T-cell (primary cell): Measurements from ENCODE around the gene PDLIM4. TPM values are rescaled to one million over a fixed set of nuclear protein-coding genes. Genes with fewer than 3 reads are reported as not detected.

ENCODE experiments used
- ATAC-seq, 4 experiments: fragments of 200-7000 bp in 3 of 4; fragments of 150-1000 bp in 1 of 4; cut with Tn5 transposase; replicated peaks in 1 of 4; 1 replicate in 3 of 4; 2 replicates in 1 of 4; pipeline ENCODE4 v1.10.0; 2021; ENCODE audit warnings: moderate library complexity in 3 of 4, mild to moderate bottlenecking in 2 of 4, moderate number of reproducible peaks in 1 of 4
- CTCF ChIA-PET, 2 donors: fragments of 300-600 bp; sonication (Branson Sonifier 250); formaldehyde crosslinking; loops; one replicate each; lab custom pipeline; 2022; ENCODE audit warnings: antibody characterized with exemption in 2 of 2; lab: Charles Lee
- POLR2A ChIA-PET, 2 donors: fragments of 300-600 bp; sonication (Branson Sonifier 250); formaldehyde crosslinking; loops; one replicate each; lab custom pipeline; 2022; ENCODE audit warnings: antibody characterized with exemption in 2 of 2; lab: Charles Lee
- DNase-seq, 35 experiments: peaks; one replicate each; pipeline versions ENCODE4 v3.0.0 to v3.0.0-alpha.2; 2013 to 2023
- H3K27ac ChIP-seq: one replicate; pipeline ENCODE4 v1.5.1; 2013; ENCODE audit warnings: low read length
- H3K27me3 ChIP-seq, 2 experiments: replicated peaks in 1 of 2; 1 replicate in 1 of 2; 2 replicates in 1 of 2; pipeline versions ENCODE4 v1.6.1 to v1.7.0; 2013; ENCODE audit warnings: low read length in 1 of 2, mixed read lengths in 1 of 2; ENCODE audit not compliant: control insufficient read depth in 2 of 2, insufficient read depth in 2 of 2; ENCODE audit errors: extremely low read depth in 1 of 2
- H3K36me3 ChIP-seq, 2 donors: 1 replicate in 1 of 2; 2 replicates in 1 of 2; pipeline versions ENCODE4 v1.6.1 to v1.7.0; 2013; ENCODE audit warnings: low read length in 1 of 2; ENCODE audit not compliant: control insufficient read depth in 2 of 2, insufficient read depth in 1 of 2; ENCODE audit errors: extremely low read depth in 1 of 2
- H3K4me1 ChIP-seq, 2 experiments: 1 replicate in 1 of 2; 2 replicates in 1 of 2; pipeline versions ENCODE4 v1.6.1 to v1.7.0; 2013; ENCODE audit warnings: low read length in 2 of 2, mixed read lengths in 1 of 2; ENCODE audit not compliant: insufficient read depth in 2 of 2, control insufficient read depth in 1 of 2; ENCODE audit errors: extremely low read depth in 1 of 2
- H3K4me3 ChIP-seq, 2 donors: 1 replicate in 1 of 2; 2 replicates in 1 of 2; pipeline versions ENCODE4 v1.5.1 to v1.7.0; 2013; ENCODE audit warnings: mild to moderate bottlenecking in 2 of 2, low read length in 1 of 2, moderate library complexity in 1 of 2; ENCODE audit not compliant: control insufficient read depth in 1 of 2; ENCODE audit errors: extremely low read depth in 1 of 2
- H3K9me3 ChIP-seq: 2 replicates; pipeline ENCODE4 v1.7.0; 2013
- H3K27ac Mint-ChIP-seq, 2 donors: one replicate each; pipeline ENCODE4 v1.8.0; 2020 to 2021; ENCODE audit warnings: mild to moderate bottlenecking in 2 of 2, mixed read lengths in 2 of 2
- H3K27me3 Mint-ChIP-seq, 2 donors: one replicate each; pipeline ENCODE4 v1.8.0; 2021 to 2022; ENCODE audit warnings: mixed read lengths in 2 of 2
- H3K36me3 Mint-ChIP-seq: one replicate; pipeline ENCODE4 v1.8.0; 2021; ENCODE audit warnings: mixed read lengths
- H3K4me1 Mint-ChIP-seq, 3 donors: one replicate each; pipeline ENCODE4 v1.8.0; 2020 to 2022; ENCODE audit warnings: mixed read lengths in 3 of 3, mild to moderate bottlenecking in 1 of 3
- H3K4me3 Mint-ChIP-seq, 3 donors: one replicate each; pipeline ENCODE4 v1.8.0; 2020 to 2022; ENCODE audit warnings: mild to moderate bottlenecking in 3 of 3, mixed read lengths in 3 of 3, moderate library complexity in 3 of 3
- H3K9me3 Mint-ChIP-seq, 3 donors: one replicate each; pipeline ENCODE4 v1.8.0; 2020 to 2022; ENCODE audit warnings: mixed read lengths in 3 of 3
- WGBS: methylation state at CpG from one replicate; pipeline ENCODE4 v1.1.5; 2013; ENCODE audit warnings: missing lambda C conversion rate; ENCODE audit not compliant: insufficient coverage; 5-methylcytosine and 5-hydroxymethylcytosine counted together
- total RNA-seq, 35 experiments: library from RNA in 6 of 35; stranded (reverse) in 6 of 35; fragments of 120-200 nt in 1 of 35; gene quantifications; one replicate each; pipeline versions ENCODE4 v1.2.1 to v1.2.4 and lab custom pipeline; 2013 to 2026

The PDLIM4 gene
- total RNA-seq, 5 donors from 2014 or later (not counting 1 experiment from before 2014, with no cell fraction given) = not detected

GRCh38 chr5:132235340-132235739 lies 22.2 kb upstream of the PDLIM4 start:
- ChIA-PET CTCF (no interaction called here), POLR2A (no interaction called here)
- Mint-ChIP-seq H3K9me3 (no peaks in the 10 kb centered on the region), H3K4me3 (no peak overlapping the region), H3K27me3 (peaks cover 5% of the 10 kb centered on the region in 2 donors), H3K4me1 (peaks cover 0 to 8% (median 0%) of the 10 kb centered on the region in 3 donors), H3K36me3 (no peaks in the 10 kb centered on the region), H3K27ac (no peak overlapping the region)
- ATAC-seq (no peak), DNase-seq (no peak)
- WGBS = 100% methylated on average over 1 of the region's 3 CpGs
- H3K27me3 ChIP-seq = peaks cover 0 to 3% of the 10 kb centered on the region in 2 experiments
- no peaks in the 10 kb centered on the region for H3K4me1 ChIP-seq
- no peak overlapping the region for H3K4me3 ChIP-seq
- H3K27ac ChIP-seq = no peak overlapping the region
- H3K36me3 ChIP-seq = no peaks in the 10 kb centered on the region
- no peaks in the 10 kb centered on the region for H3K9me3 ChIP-seq

- ChIA-PET CTCF (interaction anchor here (0.6 to 2.8 kb wide), 2 partner anchors 263 to 439 kb away, joined by 5 to 10 read pairs; no protein-coding TSS in a partner anchor), POLR2A (no interaction called here)
- Mint-ChIP-seq H3K27me3 (peaks cover 0 to 2% of the 10 kb centered on the region in 2 donors), H3K4me1 (no peaks in the 10 kb centered on the region), H3K36me3 (no peaks in the 10 kb centered on the region), H3K27ac (no peak overlapping the region), H3K4me3 (no peak overlapping the region), H3K9me3 (peaks cover 0 to 9% (median 5%) of the 10 kb centered on the region in 3 donors)
- Histone ChIP-seq H3K4me3 (no peak overlapping the region), H3K4me1 (no peaks in the 10 kb centered on the region), H3K27me3 (peaks cover 0 to 3% of the 10 kb centered on the region in 2 experiments), H3K27ac (no peak overlapping the region), H3K36me3 (no peaks in the 10 kb centered on the region), H3K9me3 (no peaks in the 10 kb centered on the region)
- 100% methylated on average over 1 of the region's 1 CpG for WGBS
- no peak for ATAC-seq
- DNase-seq = no peak
Observed at GRCh38 chr5:132237141-132237540, 20.4 kb upstream of the PDLIM4 start.

GRCh38 chr5:132237670-132238069 lies 19.8 kb upstream of the PDLIM4 start:
- Histone ChIP-seq H3K9me3 (no peaks in the 10 kb centered on the region), H3K27me3 (peaks cover 0 to 3% of the 10 kb centered on the region in 2 experiments), H3K36me3 (no peaks in the 10 kb centered on the region), H3K4me1 (no peaks in the 10 kb centered on the region), H3K27ac (no peak overlapping the region), H3K4me3 (no peak overlapping the region)
- no peak overlapping the region for H3K4me3 Mint-ChIP-seq
- CTCF ChIA-PET = interaction anchor here (0.5 to 2.8 kb wide), 16 partner anchors 8 to 650 kb away, joined by 3 to 10 read pairs (median 4); no protein-coding TSS in a partner anchor
- 90% methylated on average over 2 of the region's 4 CpGs for WGBS
- no peak overlapping the region for H3K27ac Mint-ChIP-seq
- peaks cover 0 to 9% (median 5%) of the 10 kb centered on the region in 3 donors for H3K9me3 Mint-ChIP-seq
- H3K36me3 Mint-ChIP-seq = no peaks in the 10 kb centered on the region
- H3K4me1 Mint-ChIP-seq = no peaks in the 10 kb centered on the region
- ATAC-seq (no peak), DNase-seq (no peak)
- H3K27me3 Mint-ChIP-seq = peaks cover 0 to 5% of the 10 kb centered on the region in 2 donors
- POLR2A ChIA-PET = no interaction called here

GRCh38 chr5:132238169-132238744 lies 19.2 kb upstream of the PDLIM4 start:
- H3K4me3 ChIP-seq = no peak overlapping the region
- Mint-ChIP-seq H3K9me3 (peaks cover 0 to 9% (median 5%) of the 10 kb centered on the region in 3 donors), H3K4me1 (no peaks in the 10 kb centered on the region), H3K27ac (no peak overlapping the region), H3K36me3 (peaks cover 3% of the 10 kb centered on the region), H3K4me3 (no peak overlapping the region), H3K27me3 (peaks cover 3 to 9% of the 10 kb centered on the region in 2 donors)
- no peaks in the 10 kb centered on the region for H3K4me1 ChIP-seq
- H3K36me3 ChIP-seq = no peaks in the 10 kb centered on the region
- H3K27me3 ChIP-seq = peaks cover 0 to 3% of the 10 kb centered on the region in 2 experiments
- no peaks in the 10 kb centered on the region for H3K9me3 ChIP-seq
- ATAC-seq = peak; percentile 63 to 67 (median 64)
- peak; percentile 16 to 75 (median 60) for DNase-seq
- POLR2A ChIA-PET = interaction anchor here in 1 of 2 donors (0.6 kb wide), 1 partner anchor 49 kb away, joined by 3 read pairs; no protein-coding TSS in a partner anchor
- no peak overlapping the region for H3K27ac ChIP-seq
- CTCF ChIA-PET = interaction anchor here (0.5 to 2.8 kb wide), 16 partner anchors 9 to 651 kb away, joined by 3 to 10 read pairs (median 4); no protein-coding TSS in a partner anchor
- no CpG with 5 or more reads among the region's 1 CpG for WGBS

- POLR2A ChIA-PET = interaction anchor here in 1 of 2 donors (0.6 kb wide), 1 partner anchor 1162 kb away, joined by 3 read pairs; no protein-coding TSS in a partner anchor
- Histone ChIP-seq H3K27me3 (peaks cover 0 to 5% of the 10 kb centered on the region in 2 experiments), H3K4me3 (no peak overlapping the region), H3K9me3 (no peaks in the 10 kb centered on the region), H3K4me1 (no peaks in the 10 kb centered on the region), H3K36me3 (no peaks in the 10 kb centered on the region), H3K27ac (no peak overlapping the region)
- Mint-ChIP-seq H3K9me3 (peaks cover under 1 to 15% (median 8%) of the 10 kb centered on the region in 3 donors), H3K27ac (no peak overlapping the region), H3K27me3 (peaks cover 4 to 12% of the 10 kb centered on the region in 2 donors), H3K36me3 (peaks cover 7% of the 10 kb centered on the region), H3K4me1 (no peaks in the 10 kb centered on the region), H3K4me3 (no peak overlapping the region)
- ATAC-seq (no peak), DNase-seq (no peak)
- CTCF ChIA-PET = interaction anchor here (0.5 to 2.8 kb wide), 12 partner anchors 14 to 581 kb away, joined by 3 to 10 read pairs (median 4); no protein-coding TSS in a partner anchor
- WGBS = no CpG with 5 or more reads among the region's 1 CpG
Observed at GRCh38 chr5:132238901-132239500, 18.5 kb upstream of the PDLIM4 start.

GRCh38 chr5:132239776-132240175 lies 17.7 kb upstream of the PDLIM4 start:
- no peak overlapping the region for H3K27ac ChIP-seq
- no peaks in the 10 kb centered on the region for H3K9me3 ChIP-seq
- H3K36me3 ChIP-seq = no peaks in the 10 kb centered on the region
- no peak overlapping the region for H3K4me3 ChIP-seq
- Mint-ChIP-seq H3K4me1 (no peaks in the 10 kb centered on the region), H3K36me3 (peaks cover 13% of the 10 kb centered on the region), H3K27ac (no peak overlapping the region), H3K4me3 (no peak overlapping the region), H3K9me3 (peaks cover 8 to 21% (median 15%) of the 10 kb centered on the region in 3 donors), H3K27me3 (peaks cover 11 to 16% of the 10 kb centered on the region in 2 donors)
- ATAC-seq (no peak), DNase-seq (no peak)
- CTCF ChIA-PET = interaction anchor here in 1 of 2 donors (2.8 kb wide), 1 partner anchor 261 kb away, joined by 10 read pairs; no protein-coding TSS in a partner anchor
- peaks cover 0 to 8% of the 10 kb centered on the region in 2 experiments for H3K27me3 ChIP-seq
- POLR2A ChIA-PET = no interaction called here
- no peaks in the 10 kb centered on the region for H3K4me1 ChIP-seq
